ENCODE results near the gene RIC8A. TPM values are rescaled to one million over a fixed set of nuclear protein-coding genes. Genes with fewer than 3 reads are reported as not detected.

RIC8A gene
- total RNA-seq, 2 donors from 2014 or later = 68.0 to 101 TPM

- H3K9me3 ChIP-seq = no peaks in the 10 kb centered on the region
- H3K4me3 ChIP-seq = no peak overlapping the region
- no peaks in the 10 kb centered on the region for H3K4me1 ChIP-seq
- H3K27me3 ChIP-seq = no peaks in the 10 kb centered on the region
- TF ChIP-seq CTCF (IDR thresholded peaks at IDR 0.05) = no peak
- H3K27ac ChIP-seq = no peak overlapping the region
- DNase-seq (ENCODE audit: low spot score) = no peak
- peaks cover 5% of the 10 kb centered on the region for H3K36me3 ChIP-seq
Observed at GRCh38 chr11:227824-228379, 20.4 kb downstream of the RIC8A start.

GRCh38 chr11:230431-230830 is 22.9 kb downstream of the RIC8A start:
- H3K27me3 ChIP-seq = no peaks in the 10 kb centered on the region
- H3K27ac ChIP-seq = no peak overlapping the region
- no peak overlapping the region for H3K4me3 ChIP-seq
- H3K4me1 ChIP-seq = peaks cover 0 to 9% of the 10 kb centered on the region in 2 donors
- H3K36me3 ChIP-seq = peaks cover 5% of the 10 kb centered on the region
- TF ChIP-seq CTCF (IDR thresholded peaks at IDR 0.05) = no peak
- no peak for DNase-seq (ENCODE audit: low spot score)
- H3K9me3 ChIP-seq = no peaks in the 10 kb centered on the region

GRCh38 chr11:232783-233565 is 25.5 kb downstream of the RIC8A start:
- no peak for DNase-seq (ENCODE audit: low spot score)
- H3K4me1 ChIP-seq = peaks cover 0 to 20% of the 10 kb centered on the region in 2 donors

GRCh38 chr11:235180-235579 is 27.7 kb downstream of the RIC8A start:
- H3K27ac ChIP-seq = peak overlapping the region in 1 of 2 donors; percentile 84
- H3K4me1 ChIP-seq = peaks cover 0 to 25% of the 10 kb centered on the region in 2 donors
- no peak for TF ChIP-seq CTCF (IDR thresholded peaks at IDR 0.05)

More at GRCh38 chr11:232783-233565, 25.5 kb downstream of the RIC8A start:
- no peak for TF ChIP-seq CTCF (IDR thresholded peaks at IDR 0.05)
- H3K27ac ChIP-seq = no peak overlapping the region
- H3K4me3 ChIP-seq = no peak overlapping the region
- H3K27me3 ChIP-seq = no peaks in the 10 kb centered on the region
- peaks cover 5% of the 10 kb centered on the region for H3K36me3 ChIP-seq
- H3K9me3 ChIP-seq = no peaks in the 10 kb centered on the region

GRCh38 chr11:235609-235996 is 28.1 kb downstream of the RIC8A start:
- H3K27ac ChIP-seq = peak overlapping the region; percentile 84 to 98
- peaks cover 0 to 25% of the 10 kb centered on the region in 2 donors for H3K4me1 ChIP-seq
- H3K4me3 ChIP-seq = peak overlapping the region; percentile 89 to 90
- H3K36me3 ChIP-seq = peaks cover 10% of the 10 kb centered on the region
- H3K27me3 ChIP-seq = no peaks in the 10 kb centered on the region
- no peak for TF ChIP-seq CTCF (IDR thresholded peaks at IDR 0.05)
- no peak for DNase-seq (ENCODE audit: low spot score)
- H3K9me3 ChIP-seq = no peaks in the 10 kb centered on the region

More at GRCh38 chr11:235180-235579, 27.7 kb downstream of the RIC8A start:
- no peak for DNase-seq (ENCODE audit: low spot score)
- peaks cover 14% of the 10 kb centered on the region for H3K36me3 ChIP-seq
- H3K4me3 ChIP-seq = peak overlapping the region; percentile 89 to 90
- no peaks in the 10 kb centered on the region for H3K9me3 ChIP-seq
- H3K27me3 ChIP-seq = no peaks in the 10 kb centered on the region

Measured in right atrium auricular region (tissue), 2 donors.